Measurements from ENCODE around the gene MSI1. TPM values are rescaled to one million over a fixed set of nuclear protein-coding genes. Genes with fewer than 3 reads are reported as not detected.

Gene MSI1
- total and polyA plus RNA-seq, 9 donors = 0.83 to 4.9 (median 1.9) TPM

DNA sequence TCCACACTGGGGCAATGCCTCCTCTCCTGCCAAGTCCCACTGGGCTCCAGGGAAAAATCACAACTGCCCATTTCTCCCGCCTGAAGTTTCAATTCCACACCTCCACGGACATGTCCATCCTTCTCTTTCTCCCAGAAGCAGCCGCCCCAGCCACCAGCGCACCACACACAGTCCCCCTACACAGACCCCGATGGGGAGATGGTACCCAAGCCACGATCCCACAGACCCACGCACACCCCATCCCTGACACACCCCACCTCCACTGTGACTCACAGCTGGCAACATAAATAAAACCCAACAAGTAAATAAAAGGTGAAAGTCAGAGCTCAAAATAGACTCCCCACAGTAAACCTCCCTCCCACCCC is 2.6 kb downstream of the MSI1 start:
- Histone ChIP-seq H3K4me1 (ENCODE audit: insufficient read depth) (peaks cover 6% of the 10 kb centered on the region), H3K27ac (no peak overlapping the region), H3K27me3 (no peaks in the 10 kb centered on the region), H3K9me3 (no peaks in the 10 kb centered on the region), H3K4me3 (no peak overlapping the region), H3K36me3 (no peaks in the 10 kb centered on the region)
- DNase-seq = no peak
- 89% methylated on average over 7 of the region's 7 CpGs for WGBS, 3 donors
- no peak for TF ChIP-seq POLR2A (IDR thresholded peaks at IDR 0.05)
- TF ChIP-seq EP300 (IDR thresholded peaks at IDR 0.05) = no peak
- intact Hi-C loops (cut with DNase I) = loop anchor here in 1 of 4 donors (10.0 kb wide), 1 partner anchor 48 kb away; no protein-coding TSS in a partner anchor

GRCh38 chr12:120365675-120366340 is 3.2 kb downstream of the MSI1 start:
- no peak overlapping the region for H3K4me3 ChIP-seq

GRCh38 chr12:120364487-120364886 is 4.5 kb downstream of the MSI1 start:
- TF ChIP-seq EP300 (IDR thresholded peaks at IDR 0.05) = no peak
- TF ChIP-seq, protein P1, sequence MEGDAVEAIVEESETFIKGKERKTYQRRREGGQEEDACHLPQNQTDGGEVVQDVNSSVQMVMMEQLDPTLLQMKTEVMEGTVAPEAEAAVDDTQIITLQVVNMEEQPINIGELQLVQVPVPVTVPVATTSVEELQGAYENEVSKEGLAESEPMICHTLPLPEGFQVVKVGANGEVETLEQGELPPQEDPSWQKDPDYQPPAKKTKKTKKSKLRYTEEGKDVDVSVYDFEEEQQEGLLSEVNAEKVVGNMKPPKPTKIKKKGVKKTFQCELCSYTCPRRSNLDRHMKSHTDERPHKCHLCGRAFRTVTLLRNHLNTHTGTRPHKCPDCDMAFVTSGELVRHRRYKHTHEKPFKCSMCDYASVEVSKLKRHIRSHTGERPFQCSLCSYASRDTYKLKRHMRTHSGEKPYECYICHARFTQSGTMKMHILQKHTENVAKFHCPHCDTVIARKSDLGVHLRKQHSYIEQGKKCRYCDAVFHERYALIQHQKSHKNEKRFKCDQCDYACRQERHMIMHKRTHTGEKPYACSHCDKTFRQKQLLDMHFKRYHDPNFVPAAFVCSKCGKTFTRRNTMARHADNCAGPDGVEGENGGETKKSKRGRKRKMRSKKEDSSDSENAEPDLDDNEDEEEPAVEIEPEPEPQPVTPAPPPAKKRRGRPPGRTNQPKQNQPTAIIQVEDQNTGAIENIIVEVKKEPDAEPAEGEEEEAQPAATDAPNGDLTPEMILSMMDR (IDR thresholded peaks at IDR 0.05) = no peak
- TF ChIP-seq POLR2A (IDR thresholded peaks at IDR 0.05) = no peak
- Histone ChIP-seq H3K27ac (no peak overlapping the region), H3K4me1 (ENCODE audit: insufficient read depth) (peaks cover 3% of the 10 kb centered on the region), H3K4me3 (no peak overlapping the region), H3K36me3 (no peaks in the 10 kb centered on the region), H3K9me3 (no peaks in the 10 kb centered on the region), H3K27me3 (no peaks in the 10 kb centered on the region)
- WGBS, 3 donors = 75 to 81% (median 79%) methylated on average over 6 of the region's 6 CpGs
- intact Hi-C loops (cut with DNase I) = loop anchor here in 1 of 4 donors (10.0 kb wide), 1 partner anchor 50 kb away; no protein-coding TSS in a partner anchor
- no peak for DNase-seq

More at GRCh38 chr12:120365675-120366340, 3.2 kb downstream of the MSI1 start:
- no peak for DNase-seq
- Histone ChIP-seq H3K9me3 (no peaks in the 10 kb centered on the region), H3K27me3 (no peaks in the 10 kb centered on the region), H3K27ac (no peak overlapping the region), H3K4me1 (ENCODE audit: insufficient read depth) (peaks cover 6% of the 10 kb centered on the region), H3K36me3 (no peaks in the 10 kb centered on the region)
- intact Hi-C loops (cut with DNase I) = loop anchor here in 1 of 4 donors (10.0 kb wide), 1 partner anchor 49 kb away; no protein-coding TSS in a partner anchor
- no peak for TF ChIP-seq EP300 (IDR thresholded peaks at IDR 0.05)
- no peak for TF ChIP-seq POLR2A (IDR thresholded peaks at IDR 0.05)
- TF ChIP-seq, protein P1 (IDR thresholded peaks at IDR 0.05) = no peak
- WGBS, 3 donors = 75 to 79% (median 77%) methylated on average over 13 of the region's 13 CpGs

- Histone ChIP-seq H3K4me1 (ENCODE audit: insufficient read depth) (peaks cover 1% of the 10 kb centered on the region), H3K27me3 (no peaks in the 10 kb centered on the region), H3K27ac (no peak overlapping the region), H3K4me3 (no peak overlapping the region), H3K36me3 (no peaks in the 10 kb centered on the region), H3K9me3 (no peaks in the 10 kb centered on the region)
- 71 to 89% (median 81%) methylated on average over 9 of the region's 9 CpGs for WGBS, 3 donors
- intact Hi-C loops (cut with DNase I) = loop anchor here in 1 of 4 donors (10.0 kb wide), 1 partner anchor 51 kb away; no protein-coding TSS in a partner anchor
- TF ChIP-seq EP300 (IDR thresholded peaks at IDR 0.05) (no peak), POLR2A (IDR thresholded peaks at IDR 0.05) (no peak)
- TF ChIP-seq, protein P1 (IDR thresholded peaks at IDR 0.05) = no peak
- DNase-seq = no peak
These were observed 5.6 kb downstream of the MSI1 start for GRCh38 chr12:120363274-120363855.

Data from ovary (tissue), 9 donors.